Ascending aorta (tissue), 2 donors: ENCODE data around the gene RAI2. TPM values are rescaled to one million over a fixed set of nuclear protein-coding genes. Genes with fewer than 3 reads are reported as not detected.
"Not testable (repeated sequence)": the region's sequence is repeated elsewhere in the genome, so short reads cannot be mapped to it uniquely, and the experiment has no call there.

Experiments
- DNase-seq, 2 donors: peaks; one replicate each; pipeline ENCODE4 v3.0.0-alpha.2; 2019; ENCODE audit warnings: low spot score in 2 of 2
- H3K27ac ChIP-seq, 2 donors: fragments of 200-600 bp; sonication (generic); one replicate each; pipeline ENCODE4 v1.5.1; 2016 to 2017; ENCODE audit warnings: mild to moderate bottlenecking in 1 of 2
- H3K27me3 ChIP-seq: fragments of 200-600 bp; sonication (generic); one replicate; pipeline ENCODE4 v1.5.1; 2017
- H3K36me3 ChIP-seq, 2 donors: fragments of 200-600 bp; sonication (generic); one replicate each; pipeline ENCODE4 v1.5.1; 2016
- H3K4me1 ChIP-seq, 2 donors: fragments of 200-600 bp; sonication (generic); one replicate each; pipeline ENCODE4 v1.5.1; 2016 to 2017; ENCODE audit warnings: mild to moderate bottlenecking in 1 of 2
- H3K4me3 ChIP-seq, 2 donors: fragments of 200-600 bp; sonication (generic); one replicate each; pipeline ENCODE4 v1.5.1; 2016 to 2017; ENCODE audit warnings: mild to moderate bottlenecking in 1 of 2
- H3K9me3 ChIP-seq, 2 donors: fragments of 200-600 bp; sonication (generic); one replicate each; pipeline ENCODE4 v1.5.1; 2016
- CTCF ChIP-seq, 3 experiments: fragments of 200-600 bp in 2 of 3; fragments of 450-650 bp in 1 of 3; sonication (generic) in 2 of 3; IDR thresholded peaks; one replicate each; pipeline ENCODE4 v1.5.1; 2016 to 2019; ENCODE audit warnings: antibody characterized with exemption in 3 of 3, mild to moderate bottlenecking in 1 of 3, moderate library complexity in 1 of 3
- intact Hi-C: fragments of 100-400 bp; cut with DNase I; formaldehyde crosslinking; loops from one replicate; pipeline ENCODE4 v1.15.1; 2023
- total RNA-seq: library from RNA; depleted of rRNA; stranded (reverse); fragments of >200 nt; gene quantifications from one replicate; pipeline ENCODE4 v1.1.0, GENCODE V29; 2016

RAI2 gene
- total RNA-seq, 1 donor from 2014 or later: 21.5 TPM

- Histone ChIP-seq H3K4me1 (no peaks in the 10 kb centered on the region), H3K4me3 (no peak overlapping the region)
- intact Hi-C loops: no loop called here
These were observed 72.0 kb downstream of the RAI2 start for GRCh38 chrX:17788956-17789562.

GRCh38 chrX:17788439-17788838 is 72.7 kb downstream of the RAI2 start:
- H3K36me3 ChIP-seq: no peaks in the 10 kb centered on the region
- no peak overlapping the region for H3K27ac ChIP-seq
- DNase-seq: no peak
- no peak overlapping the region for H3K4me3 ChIP-seq
- no peaks in the 10 kb centered on the region for H3K9me3 ChIP-seq
- H3K4me1 ChIP-seq: no peaks in the 10 kb centered on the region
- peak; percentile 52 to 81 (median 74) for TF ChIP-seq CTCF (IDR thresholded peaks at IDR 0.05)
- intact Hi-C loops: no loop called here
- no peaks in the 10 kb centered on the region for H3K27me3 ChIP-seq

More at GRCh38 chrX:17788956-17789562, 72.0 kb downstream of the RAI2 start:
- no peaks in the 10 kb centered on the region for H3K36me3 ChIP-seq
- H3K9me3 ChIP-seq: no peaks in the 10 kb centered on the region
- TF ChIP-seq CTCF (IDR thresholded peaks at IDR 0.05): no peak
- no peaks in the 10 kb centered on the region for H3K27me3 ChIP-seq
- no peak overlapping the region for H3K27ac ChIP-seq
- no peak for DNase-seq

GRCh38 chrX:17787557-17787956 is 73.5 kb downstream of the RAI2 start:
- no peaks in the 10 kb centered on the region for H3K36me3 ChIP-seq
- no peaks in the 10 kb centered on the region for H3K9me3 ChIP-seq
- H3K4me1 ChIP-seq: no peaks in the 10 kb centered on the region
- no peak for DNase-seq
- no peak overlapping the region for H3K27ac ChIP-seq
- H3K4me3 ChIP-seq: no peak overlapping the region
- no peaks in the 10 kb centered on the region for H3K27me3 ChIP-seq
- TF ChIP-seq CTCF (IDR thresholded peaks at IDR 0.05): no peak
- intact Hi-C loops: no loop called here

- H3K9me3 ChIP-seq, H3K4me3 ChIP-seq, DNase-seq, intact Hi-C loops, H3K4me1 ChIP-seq, H3K36me3 ChIP-seq, H3K27ac ChIP-seq, H3K27me3 ChIP-seq: not testable (repeated sequence)
These were observed 74.3 kb downstream of the RAI2 start for GRCh38 chrX:17786554-17787347.

GRCh38 chrX:17779434-17779833 is 81.7 kb downstream of the RAI2 start:
- Histone ChIP-seq H3K9me3 (no peaks in the 10 kb centered on the region), H3K27ac (no peak overlapping the region), H3K36me3 (no peaks in the 10 kb centered on the region), H3K4me3 (no peak overlapping the region), H3K27me3 (no peaks in the 10 kb centered on the region), H3K4me1 (no peaks in the 10 kb centered on the region)
- DNase-seq: no peak
- no peak for TF ChIP-seq CTCF (IDR thresholded peaks at IDR 0.05)
- intact Hi-C loops: no loop called here

GRCh38 chrX:17778997-17779396 is 82.1 kb downstream of the RAI2 start:
- no peak overlapping the region for H3K27ac ChIP-seq
- intact Hi-C loops: no loop called here
- H3K4me1 ChIP-seq: no peaks in the 10 kb centered on the region
- H3K4me3 ChIP-seq: no peak overlapping the region
- TF ChIP-seq CTCF (IDR thresholded peaks at IDR 0.05): no peak
- no peaks in the 10 kb centered on the region for H3K9me3 ChIP-seq
- no peaks in the 10 kb centered on the region for H3K36me3 ChIP-seq
- no peaks in the 10 kb centered on the region for H3K27me3 ChIP-seq
- DNase-seq: no peak
